Stimulated activated CD8-positive, alpha-beta memory T cell treated with anti-CD3 and anti-CD28 coated beads, Interleukin-2, amount 100 ng/mL, for 1 hour (primary cell): ENCODE results near the gene FHAD1.
"Not testable (repeated sequence)": the region's sequence is repeated elsewhere in the genome, so short reads cannot be mapped to it uniquely, and the experiment has no call there.

Source experiments
- DNase-seq, 2 donors: peaks; one replicate each; pipeline ENCODE4 v3.0.0-alpha.2; 2020; ENCODE audit warnings: low read depth in 2 of 2

The FHAD1 gene

GRCh38 chr1:15370781-15371520 lies 123.9 kb downstream of the FHAD1 start:
- no peak for DNase-seq

- no peak for DNase-seq
These were observed 124.9 kb downstream of the FHAD1 start for GRCh38 chr1:15371610-15372545.

GRCh38 chr1:15378729-15379128 lies 131.7 kb downstream of the FHAD1 start:
- DNase-seq: no peak

GRCh38 chr1:15379151-15379550 lies 132.1 kb downstream of the FHAD1 start:
- DNase-seq: not testable (repeated sequence)

- no peak for DNase-seq
These were observed 133.8 kb downstream of the FHAD1 start for GRCh38 chr1:15380601-15381508.

- DNase-seq: no peak
These were observed 134.8 kb downstream of the FHAD1 start for GRCh38 chr1:15381805-15382204.

GRCh38 chr1:15382601-15383518 lies 135.8 kb downstream of the FHAD1 start:
- DNase-seq: no peak

- DNase-seq: no peak
These were observed 136.8 kb downstream of the FHAD1 start for GRCh38 chr1:15383810-15384209.

- DNase-seq: no peak
These were observed 137.4 kb downstream of the FHAD1 start for GRCh38 chr1:15384301-15384901.

GRCh38 chr1:15385420-15385819 lies 138.4 kb downstream of the FHAD1 start:
- no peak for DNase-seq

GRCh38 chr1:15386164-15386749 lies 139.2 kb downstream of the FHAD1 start:
- no peak for DNase-seq

- no peak for DNase-seq
These were observed 141.3 kb downstream of the FHAD1 start for GRCh38 chr1:15388201-15388880.

GRCh38 chr1:15389828-15390227 lies 142.8 kb downstream of the FHAD1 start:
- not testable (repeated sequence) for DNase-seq

- no peak for DNase-seq
These were observed 143.6 kb downstream of the FHAD1 start for GRCh38 chr1:15390667-15391066.

- no peak for DNase-seq
These were observed 144.3 kb downstream of the FHAD1 start for GRCh38 chr1:15391366-15391765.

- no peak for DNase-seq
These were observed 146.6 kb downstream of the FHAD1 start for GRCh38 chr1:15393475-15394257.

GRCh38 chr1:15394258-15394690 lies 147.3 kb downstream of the FHAD1 start:
- DNase-seq: no peak

GRCh38 chr1:15397236-15397635 lies 150.2 kb downstream of the FHAD1 start:
- no peak for DNase-seq
